Progenitor cell of endocrine pancreas (in vitro differentiated cells): ENCODE results near the gene EIF5. TPM values are rescaled to one million over a fixed set of nuclear protein-coding genes. Genes with fewer than 3 reads are reported as not detected.

Source experiments
- DNase-seq: peaks from one replicate; pipeline ENCODE4 v3.0.0; 2021; ENCODE audit warnings: low spot score; ENCODE audit not compliant: unreplicated experiment
- H3K27ac Mint-ChIP-seq: 2 replicates; pipeline ENCODE4 v1.8.0; 2021; ENCODE audit warnings: mild to moderate bottlenecking, moderate library complexity, mixed read lengths
- H3K27me3 Mint-ChIP-seq: 2 replicates; pipeline ENCODE4 v1.8.0; 2021; ENCODE audit warnings: mixed read lengths
- H3K36me3 Mint-ChIP-seq: 2 replicates; pipeline ENCODE4 v1.8.0; 2022; ENCODE audit warnings: mixed read lengths; ENCODE audit not compliant: insufficient read depth
- H3K4me1 Mint-ChIP-seq: 2 replicates; pipeline ENCODE4 v1.8.0; 2021; ENCODE audit warnings: low read depth, mixed read lengths
- H3K4me3 Mint-ChIP-seq: 2 replicates; pipeline ENCODE4 v1.8.0; 2021; ENCODE audit warnings: low read depth, mild to moderate bottlenecking, moderate library complexity, mixed read lengths
- H3K9me3 Mint-ChIP-seq: 2 replicates; pipeline ENCODE4 v1.8.0; 2021; ENCODE audit warnings: low read depth, mixed read lengths
- CTCF ChIP-seq: fragments of 200-600 bp; sonication (generic); IDR thresholded peaks from one replicate; pipeline ENCODE4 v1.5.0; 2021; ENCODE audit warnings: antibody characterized with exemption, mild to moderate bottlenecking; ENCODE audit not compliant: unreplicated experiment
- total RNA-seq: library from RNA; stranded (reverse); gene quantifications from 2 replicates; pipeline ENCODE4 v1.2.1, GENCODE V29; 2021

The EIF5 gene
- total RNA-seq, 1 donor from 2014 or later = 384 TPM

- no peak overlapping the region for H3K4me3 Mint-ChIP-seq
- no peaks in the 10 kb centered on the region for H3K36me3 Mint-ChIP-seq
- no peaks in the 10 kb centered on the region for H3K9me3 Mint-ChIP-seq
- no peak for DNase-seq
- H3K27ac Mint-ChIP-seq = no peak overlapping the region
- H3K4me1 Mint-ChIP-seq = peaks cover 7% of the 10 kb centered on the region
- TF ChIP-seq CTCF = no peak
- peaks cover 44% of the 10 kb centered on the region for H3K27me3 Mint-ChIP-seq
These were observed 45.8 kb upstream of the EIF5 start for GRCh38 chr14:103288076-103288766.

GRCh38 chr14:103290056-103290455, 44.0 kb upstream of the EIF5 start:
- peaks cover 35% of the 10 kb centered on the region for H3K27me3 Mint-ChIP-seq
- no peaks in the 10 kb centered on the region for H3K9me3 Mint-ChIP-seq
- no peak for TF ChIP-seq CTCF
- no peak for DNase-seq
- peaks cover 4% of the 10 kb centered on the region for H3K4me1 Mint-ChIP-seq
- H3K4me3 Mint-ChIP-seq = no peak overlapping the region
- no peaks in the 10 kb centered on the region for H3K36me3 Mint-ChIP-seq
- no peak overlapping the region for H3K27ac Mint-ChIP-seq

- no peak for TF ChIP-seq CTCF
- Mint-ChIP-seq H3K9me3 (no peaks in the 10 kb centered on the region), H3K27me3 (peaks cover 33% of the 10 kb centered on the region), H3K36me3 (no peaks in the 10 kb centered on the region), H3K4me3 (no peak overlapping the region), H3K27ac (no peak overlapping the region), H3K4me1 (peaks cover 4% of the 10 kb centered on the region)
- DNase-seq = no peak
These were observed 43.5 kb upstream of the EIF5 start for GRCh38 chr14:103290494-103290893.

- H3K4me3 Mint-ChIP-seq = no peak overlapping the region
- H3K36me3 Mint-ChIP-seq = no peaks in the 10 kb centered on the region
- no peak overlapping the region for H3K27ac Mint-ChIP-seq
- DNase-seq = no peak
- H3K9me3 Mint-ChIP-seq = no peaks in the 10 kb centered on the region
- no peak for TF ChIP-seq CTCF
- peaks cover 30% of the 10 kb centered on the region for H3K27me3 Mint-ChIP-seq
- peaks cover 4% of the 10 kb centered on the region for H3K4me1 Mint-ChIP-seq
These were observed 43.1 kb upstream of the EIF5 start for GRCh38 chr14:103290961-103291360.

- no peaks in the 10 kb centered on the region for H3K9me3 Mint-ChIP-seq
- H3K4me3 Mint-ChIP-seq = no peak overlapping the region
- peak; percentile 71 for DNase-seq
- no peak overlapping the region for H3K27ac Mint-ChIP-seq
- H3K27me3 Mint-ChIP-seq = peaks cover 21% of the 10 kb centered on the region
- peak; percentile 92 for TF ChIP-seq CTCF
- H3K36me3 Mint-ChIP-seq = no peaks in the 10 kb centered on the region
- peaks cover 4% of the 10 kb centered on the region for H3K4me1 Mint-ChIP-seq
These were observed 41.3 kb upstream of the EIF5 start for GRCh38 chr14:103292426-103293374.
